DOHH2 (cell line): Measurements from ENCODE around the gene SLC44A5.

Experiments
- H3F3A ChIP-seq: fragments of 200-600 bp; sonication (generic), shearing (Covaris generic); 2 replicates; pipeline ENCODE4 v1.6.0; 2016; ENCODE audit warnings: antibody characterized with exemption, mild to moderate bottlenecking; ENCODE audit not compliant: control insufficient read depth, insufficient read depth
- H3K27ac ChIP-seq: fragments of 200-600 bp; sonication (generic); 2 replicates; pipeline ENCODE4 v1.5.1; 2014; ENCODE audit warnings: low read depth, mild to moderate bottlenecking, low read length, moderate library complexity
- H3K27me3 ChIP-seq: fragments of 200-600 bp; sonication (generic); 2 replicates; pipeline ENCODE4 v1.6.1; 2014; ENCODE audit warnings: mild to moderate bottlenecking, low read length, mixed read lengths; ENCODE audit not compliant: control insufficient read depth
- H3K36me3 ChIP-seq: fragments of 200-600 bp; sonication (generic); 2 replicates; pipeline ENCODE4 v1.6.1; 2014; ENCODE audit warnings: mild to moderate bottlenecking, low read length, moderate library complexity, mixed read lengths; ENCODE audit not compliant: control insufficient read depth
- H3K4me1 ChIP-seq: fragments of 200-600 bp; sonication (generic); 2 replicates; pipeline ENCODE4 v1.6.1; 2014; ENCODE audit warnings: mild to moderate bottlenecking, low read length, mixed read lengths; ENCODE audit not compliant: control insufficient read depth
- H3K4me2 ChIP-seq: fragments of 200-600 bp; sonication (generic); 2 replicates; pipeline ENCODE4 v1.6.0; 2014; ENCODE audit warnings: mild to moderate bottlenecking, low read length, moderate library complexity
- H3K4me3 ChIP-seq: fragments of 200-600 bp; sonication (generic); 2 replicates; pipeline ENCODE4 v1.5.1; 2014; ENCODE audit warnings: mild to moderate bottlenecking, low read length, mixed read lengths
- H3K79me2 ChIP-seq: fragments of 200-600 bp; sonication (generic); 2 replicates; pipeline ENCODE4 v1.6.1; 2014; ENCODE audit warnings: mild to moderate bottlenecking, low read length, mixed read lengths; ENCODE audit not compliant: control insufficient read depth
- H3K9me2 ChIP-seq: fragments of 200-600 bp; sonication (generic); replicated peaks from 2 replicates; pipeline ENCODE4 v1.6.1; 2014; ENCODE audit warnings: mild to moderate bottlenecking, low read length, mixed read lengths; ENCODE audit not compliant: control insufficient read depth
- H3K9me3 ChIP-seq: fragments of 200-600 bp; sonication (generic); 2 replicates; pipeline ENCODE4 v1.6.1; 2014; ENCODE audit warnings: antibody characterized with exemption, low read length, mixed read lengths; ENCODE audit not compliant: control insufficient read depth, insufficient read depth
- H4K20me1 ChIP-seq: fragments of 200-600 bp; sonication (generic); 2 replicates; pipeline ENCODE4 v1.6.0; 2014; ENCODE audit warnings: low read depth, mild to moderate bottlenecking, antibody characterized with exemption, low read length, moderate library complexity; ENCODE audit not compliant: control insufficient read depth, insufficient read depth
- CTCF ChIP-seq: fragments of 200-600 bp; sonication (generic); IDR thresholded peaks from one replicate; pipeline ENCODE4 v1.5.1; 2014; ENCODE audit warnings: antibody characterized with exemption, mild to moderate bottlenecking, low read depth, low read length; ENCODE audit not compliant: poor library complexity, severe bottlenecking
- EZH2phosphoT487 ChIP-seq: fragments of 200-600 bp; sonication (generic); IDR thresholded peaks from 2 replicates; pipeline ENCODE4 v1.6.1; 2017; ENCODE audit warnings: borderline replicate concordance, mild to moderate bottlenecking, antibody characterized with exemption, low read length, moderate library complexity, mixed read lengths

The SLC44A5 gene

GRCh38 chr1:75625795-75626194 lies 14.9 kb upstream of the SLC44A5 start:
- Histone ChIP-seq H4K20me1 (no peaks in the 10 kb centered on the region), H3K79me2 (no peaks in the 10 kb centered on the region), H3K9me2 (no peaks in the 10 kb centered on the region), H3K27me3 (peaks cover 8% of the 10 kb centered on the region), H3K4me2 (no peak overlapping the region), H3K4me1 (no peaks in the 10 kb centered on the region), H3K4me3 (no peak overlapping the region), H3F3A (no peaks in the 10 kb centered on the region), H3K9me3 (no peaks in the 10 kb centered on the region), H3K27ac (no peak overlapping the region), H3K36me3 (no peaks in the 10 kb centered on the region)
- TF ChIP-seq EZH2phosphoT487 = no peak

- no peaks in the 10 kb centered on the region for H3K9me3 ChIP-seq
- H3K9me2 ChIP-seq = no peaks in the 10 kb centered on the region
- H3K79me2 ChIP-seq = no peaks in the 10 kb centered on the region
- no peaks in the 10 kb centered on the region for H4K20me1 ChIP-seq
- H3K36me3 ChIP-seq = no peaks in the 10 kb centered on the region
- TF ChIP-seq CTCF (no peak), EZH2phosphoT487 (no peak)
- peaks cover 28% of the 10 kb centered on the region for H3K27me3 ChIP-seq
- no peak overlapping the region for H3K27ac ChIP-seq
- H3F3A ChIP-seq = no peaks in the 10 kb centered on the region
- no peak overlapping the region for H3K4me2 ChIP-seq
- no peak overlapping the region for H3K4me3 ChIP-seq
- peaks cover 3% of the 10 kb centered on the region; the same call in 1 of the 2 replicates for H3K4me1 ChIP-seq
Measured at GRCh38 chr1:75618382-75618781, 7.5 kb upstream of the SLC44A5 start.

- no peaks in the 10 kb centered on the region for H3K36me3 ChIP-seq
- H3K79me2 ChIP-seq = no peaks in the 10 kb centered on the region
- H3K4me1 ChIP-seq = peaks cover 3% of the 10 kb centered on the region; the same call in 1 of the 2 replicates
- no peak overlapping the region for H3K4me2 ChIP-seq
- no peak overlapping the region for H3K27ac ChIP-seq
- no peak overlapping the region for H3K4me3 ChIP-seq
- peaks cover 25% of the 10 kb centered on the region for H3K27me3 ChIP-seq
- TF ChIP-seq EZH2phosphoT487 (no peak), CTCF (no peak)
- H4K20me1 ChIP-seq = no peaks in the 10 kb centered on the region
- no peaks in the 10 kb centered on the region for H3K9me3 ChIP-seq
- H3K9me2 ChIP-seq = no peaks in the 10 kb centered on the region
- H3F3A ChIP-seq = no peaks in the 10 kb centered on the region
Measured at GRCh38 chr1:75616436-75617433, 5.8 kb upstream of the SLC44A5 start.
